ENCODE data around the gene L3MBTL4.

Gene L3MBTL4

GRCh38 chr18:6362559-6363129, 52.1 kb downstream of the L3MBTL4 start:
- DNase-seq, result no peak

GRCh38 chr18:6357668-6358067, 57.0 kb downstream of the L3MBTL4 start:
- DNase-seq, result no peak

GRCh38 chr18:6355789-6356589, 58.7 kb downstream of the L3MBTL4 start:
- DNase-seq, result peak; percentile 33

GRCh38 chr18:6352275-6352674, 62.4 kb downstream of the L3MBTL4 start:
- DNase-seq, result no peak

GRCh38 chr18:6342990-6343389, 71.7 kb downstream of the L3MBTL4 start:
- DNase-seq, result no peak

GRCh38 chr18:6341709-6342108, 73.0 kb downstream of the L3MBTL4 start:
- no peak for DNase-seq

GRCh38 chr18:6341303-6341702, 73.4 kb downstream of the L3MBTL4 start:
- DNase-seq, result no peak

- DNase-seq, result no peak
Measured at GRCh38 chr18:6340121-6340520, 74.6 kb downstream of the L3MBTL4 start.

GRCh38 chr18:6336239-6336638, 78.5 kb downstream of the L3MBTL4 start:
- no peak for DNase-seq

GRCh38 chr18:6333981-6334380, 80.7 kb downstream of the L3MBTL4 start:
- peak; percentile 41 for DNase-seq

GRCh38 chr18:6331872-6332271, 82.8 kb downstream of the L3MBTL4 start:
- DNase-seq, result no peak

GRCh38 chr18:6330786-6331185, 83.9 kb downstream of the L3MBTL4 start:
- DNase-seq, result no peak

- DNase-seq, result no peak
Measured at GRCh38 chr18:6328621-6329010, 86.1 kb downstream of the L3MBTL4 start.

- peak; percentile 41 for DNase-seq
Measured at GRCh38 chr18:6327895-6328620, 86.7 kb downstream of the L3MBTL4 start.

- no peak for DNase-seq
Measured at GRCh38 chr18:6327485-6327884, 87.2 kb downstream of the L3MBTL4 start.

GRCh38 chr18:6326566-6326965, 88.1 kb downstream of the L3MBTL4 start:
- DNase-seq, result no peak

- DNase-seq, result no peak
Measured at GRCh38 chr18:6323319-6323889, 91.3 kb downstream of the L3MBTL4 start.

GRCh38 chr18:6315517-6316331, 99.0 kb downstream of the L3MBTL4 start:
- no peak for DNase-seq

- DNase-seq, result no peak
Measured at GRCh38 chr18:6313415-6313814, 101.3 kb downstream of the L3MBTL4 start.

GRCh38 chr18:6311456-6312215, 103.1 kb downstream of the L3MBTL4 start:
- DNase-seq, result no peak

- no peak for DNase-seq
Measured at GRCh38 chr18:6310714-6311113, 104.0 kb downstream of the L3MBTL4 start.

GRCh38 chr18:6297875-6298274, 116.8 kb downstream of the L3MBTL4 start:
- DNase-seq, result no peak
